HepG2 (cell line): ENCODE measurements around the gene IL6ST. TPM values are rescaled to one million over a fixed set of nuclear protein-coding genes. Genes with fewer than 3 reads are reported as not detected.

Experiments
- ATF1 ChIP-seq: IDR thresholded peaks from 2 replicates; pipeline ENCODE4 v1.6.1; 2016; ENCODE audit warnings: mild to moderate bottlenecking, control low read depth
- ATF7-NPFF ChIP-seq: sonication (generic); formaldehyde crosslinking; IDR thresholded peaks from 2 replicates; pipeline ENCODE4 v1.8.1; 2023; ENCODE audit warnings: mild to moderate bottlenecking, low read depth, missing genetic modification reagents, moderate library complexity
- ESRRA ChIP-seq: sonication (generic); formaldehyde crosslinking; IDR thresholded peaks from 2 replicates; pipeline ENCODE4 v1.5.1; 2020; ENCODE audit warnings: mild to moderate bottlenecking, low read depth, missing genetic modification reagents
- MATR3 ChIP-seq: sonication (generic); formaldehyde crosslinking; IDR thresholded peaks from 2 replicates; pipeline ENCODE4 v1.4.0; 2020; ENCODE audit warnings: missing genetic modification reagents
- MYNN ChIP-seq: sonication (generic); formaldehyde crosslinking; IDR thresholded peaks from 2 replicates; pipeline ENCODE4 v1.4.0; 2020; ENCODE audit warnings: mild to moderate bottlenecking, low read depth, missing genetic modification reagents
- NR2F6 ChIP-seq, 2 experiments: IDR thresholded peaks; 2 replicates each; pipeline ENCODE4 v1.6.1; 2016; ENCODE audit warnings: antibody characterized with exemption in 1 of 2, mild to moderate bottlenecking in 1 of 2
- PHF20 ChIP-seq: sonication (generic); formaldehyde crosslinking; IDR thresholded peaks from 2 replicates; pipeline ENCODE4 v1.5.0; 2020; ENCODE audit warnings: mild to moderate bottlenecking, missing genetic modification reagents
- POGZ ChIP-seq: sonication (generic); formaldehyde crosslinking; IDR thresholded peaks from 2 replicates; pipeline ENCODE4 v1.4.0; 2020; ENCODE audit warnings: mild to moderate bottlenecking, missing genetic modification reagents
- RARA ChIP-seq: IDR thresholded peaks from 2 replicates; pipeline ENCODE4 v1.6.1; 2016; ENCODE audit warnings: missing genetic modification reagents, missing compliant biosample characterization
- REL ChIP-seq: sonication (generic); formaldehyde crosslinking; conservative IDR thresholded peaks from 2 replicates; pipeline ENCODE4 v1.8.0; 2022; ENCODE audit warnings: mild to moderate bottlenecking, missing genetic modification reagents, moderate library complexity
- SIN3B ChIP-seq: fragments of 150-350 bp; IDR thresholded peaks from 2 replicates; pipeline ENCODE4 v1.6.1; 2014; ENCODE audit warnings: low read length
- SMYD3 ChIP-seq: sonication (generic); formaldehyde crosslinking; IDR thresholded peaks from 2 replicates; pipeline ENCODE4 v1.8.1; 2023; ENCODE audit warnings: mild to moderate bottlenecking, missing genetic modification reagents
- TBL1XR1 ChIP-seq: fragments of 150-350 bp; IDR thresholded peaks from 2 replicates; pipeline ENCODE4 v1.6.1; 2014; ENCODE audit warnings: borderline replicate concordance, low read length; ENCODE audit not compliant: partially characterized antibody
- TEAD2 ChIP-seq: sonication (generic); formaldehyde crosslinking; IDR thresholded peaks from 2 replicates; pipeline ENCODE4 v1.9.0; 2021; ENCODE audit warnings: missing genetic modification reagents
- TGIF2 ChIP-seq: IDR thresholded peaks from 2 replicates; pipeline ENCODE4 v1.6.1; 2016; ENCODE audit warnings: control low read depth, missing compliant biosample characterization
- WIZ ChIP-seq: sonication (generic); formaldehyde crosslinking; IDR thresholded peaks from 2 replicates; pipeline ENCODE4 v1.5.1; 2020; ENCODE audit warnings: mild to moderate bottlenecking, missing genetic modification reagents
- ZFP36 ChIP-seq: fragments of 150-350 bp; IDR thresholded peaks from 2 replicates; pipeline ENCODE4 v1.6.1; 2018; ENCODE audit warnings: borderline replicate concordance, low read length, low read depth; ENCODE audit not compliant: partially characterized antibody
- ZIK1 ChIP-seq: sonication (generic); formaldehyde crosslinking; IDR thresholded peaks from 2 replicates; pipeline ENCODE4 v1.5.0; 2020; ENCODE audit warnings: mild to moderate bottlenecking, low read depth, missing genetic modification reagents, borderline replicate concordance
- ZMAT3 ChIP-seq: sonication (generic); formaldehyde crosslinking; conservative IDR thresholded peaks from 2 replicates; pipeline ENCODE4 v1.7.0; 2021; ENCODE audit warnings: missing genetic modification reagents
- ZNF75D ChIP-seq: sonication (generic); formaldehyde crosslinking; IDR thresholded peaks from 2 replicates; pipeline ENCODE4 v1.8.1; 2023; ENCODE audit warnings: missing genetic modification reagents, mild to moderate bottlenecking, borderline replicate concordance
- ZNF788 ChIP-seq: sonication (generic); formaldehyde crosslinking; IDR thresholded peaks from 2 replicates; pipeline ENCODE4 v1.5.0; 2020; ENCODE audit warnings: mild to moderate bottlenecking, missing genetic modification reagents, borderline replicate concordance
- polyA plus RNA-seq, 8 experiments: library from polyadenylated mRNA; depleted of rRNA in 3 of 8; stranded (reverse) in 7 of 8; unstranded in 1 of 8; fragments of >200 nt; fragmentation: Illumina TruSeq in 4 of 8; extraction: Trizol in 4 of 8; gene quantifications; 2 replicates each; pipeline versions ENCODE4 v1.2.1 to v1.2.3, GENCODE V29; 2011 to 2016; ENCODE audit warnings: low read depth in 4 of 8, missing spikeins in 1 of 8, mixed read lengths in 1 of 8; ENCODE audit not compliant: insufficient read depth in 1 of 8
- total RNA-seq, 5 experiments: library from RNA; depleted of rRNA; stranded (reverse); fragments of >200 nt; fragmentation: Illumina TruSeq; extraction: Trizol; gene quantifications; 2 replicates each; pipeline ENCODE4 v1.2.3, GENCODE V29; 2016; ENCODE audit warnings: low read depth in 1 of 5
- TF ChIP-seq, protein P1 (sequence below): sonication (generic); formaldehyde crosslinking; IDR thresholded peaks from 2 replicates; pipeline ENCODE4 v1.8.0; 2022; ENCODE audit warnings: missing genetic modification reagents, mild to moderate bottlenecking, inconsistent platforms, borderline replicate concordance
- TF ChIP-seq, protein P2 (sequence below), 2 experiments: sonication (generic) in 1 of 2; formaldehyde crosslinking in 1 of 2; IDR thresholded peaks; 2 replicates each; pipeline versions ENCODE4 v1.5.1 to v1.6.1; 2011 to 2020; ENCODE audit warnings: borderline replicate concordance in 1 of 2, low read depth in 1 of 2, low read length in 1 of 2, mild to moderate bottlenecking in 1 of 2, missing genetic modification reagents in 1 of 2, moderate library complexity in 1 of 2
- TF ChIP-seq, protein P3 (sequence below): sonication (generic); formaldehyde crosslinking; IDR thresholded peaks from 2 replicates; pipeline ENCODE4 v1.8.1; 2022; ENCODE audit warnings: mild to moderate bottlenecking, missing genetic modification reagents
- TF ChIP-seq, protein P4 (sequence below): sonication (generic); formaldehyde crosslinking; IDR thresholded peaks from 2 replicates; pipeline ENCODE4 v1.5.0; 2020; ENCODE audit warnings: mild to moderate bottlenecking, missing genetic modification reagents

IL6ST gene
- total and polyA plus RNA-seq, 2 of the 13 experiments (the other 11 are each of a cell fraction or from before 2014, with no cell fraction given): 66.6 to 166 TPM

DNA sequence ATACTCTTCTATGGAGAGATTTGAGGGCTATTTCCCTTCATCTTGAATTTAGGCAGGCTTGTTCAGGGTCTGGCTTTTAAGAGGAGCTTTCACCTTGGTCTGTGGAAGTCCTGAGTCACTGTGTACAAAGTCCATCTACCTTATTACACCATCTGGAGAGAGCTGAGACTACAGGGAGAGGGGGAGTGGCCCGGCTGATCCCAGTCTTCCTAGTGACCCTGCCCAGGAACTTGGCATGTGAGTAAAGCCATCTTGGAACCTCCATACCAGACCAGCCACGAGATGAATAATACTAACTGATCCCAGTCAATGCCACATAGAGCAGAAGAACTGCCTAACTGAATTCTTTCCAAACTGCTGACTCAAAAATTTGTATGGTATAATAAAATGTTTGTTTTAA is 8.4 kb upstream of the IL6ST start (continued):
- TF ChIP-seq TEAD2 (CRISPR knock-in tag): no peak
- no peak for TF ChIP-seq WIZ (CRISPR knock-in tag)
- no peak for TF ChIP-seq MYNN (CRISPR knock-in tag)
- TF ChIP-seq ZNF75D: no peak
- 0 out of 2 replicates have a peak, but pooled peaks have one; percentile 47 for TF ChIP-seq SMYD3
- TF ChIP-seq RARA (CRISPR knock-in tag): peak; percentile 58
- no peak for TF ChIP-seq MATR3 (CRISPR knock-in tag)
- TF ChIP-seq POGZ (CRISPR knock-in tag): peak; percentile 89
- TF ChIP-seq REL (CRISPR knock-in tag): no peak
- TF ChIP-seq, protein P1, sequence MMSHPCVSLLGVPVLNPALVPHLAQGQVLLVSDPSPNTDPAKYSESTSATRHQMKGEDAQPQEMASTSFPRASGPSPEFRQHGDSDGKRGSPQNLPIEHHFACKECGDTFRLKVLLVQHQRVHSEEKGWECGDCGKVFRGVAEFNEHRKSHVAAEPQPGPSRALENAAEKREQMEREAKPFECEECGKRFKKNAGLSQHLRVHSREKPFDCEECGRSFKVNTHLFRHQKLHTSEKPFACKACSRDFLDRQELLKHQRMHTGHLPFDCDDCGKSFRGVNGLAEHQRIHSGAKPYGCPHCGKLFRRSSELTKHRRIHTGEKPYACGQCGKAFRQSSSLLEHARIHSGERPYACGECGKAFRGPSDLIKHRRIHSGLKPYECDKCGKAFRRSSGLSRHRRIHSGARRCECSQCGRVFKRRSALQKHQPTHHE: no peak
- TF ChIP-seq, protein P2, sequence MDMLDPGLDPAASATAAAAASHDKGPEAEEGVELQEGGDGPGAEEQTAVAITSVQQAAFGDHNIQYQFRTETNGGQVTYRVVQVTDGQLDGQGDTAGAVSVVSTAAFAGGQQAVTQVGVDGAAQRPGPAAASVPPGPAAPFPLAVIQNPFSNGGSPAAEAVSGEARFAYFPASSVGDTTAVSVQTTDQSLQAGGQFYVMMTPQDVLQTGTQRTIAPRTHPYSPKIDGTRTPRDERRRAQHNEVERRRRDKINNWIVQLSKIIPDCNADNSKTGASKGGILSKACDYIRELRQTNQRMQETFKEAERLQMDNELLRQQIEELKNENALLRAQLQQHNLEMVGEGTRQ (IDR thresholded peaks at IDR 0.05; ENCODE audit: low read depth, low read length): no peak
- TF ChIP-seq, protein P2 (CRISPR knock-in tag; IDR thresholded peaks at IDR 0.05; ENCODE audit: borderline replicate concordance): no peak
- TF ChIP-seq, protein P3, sequence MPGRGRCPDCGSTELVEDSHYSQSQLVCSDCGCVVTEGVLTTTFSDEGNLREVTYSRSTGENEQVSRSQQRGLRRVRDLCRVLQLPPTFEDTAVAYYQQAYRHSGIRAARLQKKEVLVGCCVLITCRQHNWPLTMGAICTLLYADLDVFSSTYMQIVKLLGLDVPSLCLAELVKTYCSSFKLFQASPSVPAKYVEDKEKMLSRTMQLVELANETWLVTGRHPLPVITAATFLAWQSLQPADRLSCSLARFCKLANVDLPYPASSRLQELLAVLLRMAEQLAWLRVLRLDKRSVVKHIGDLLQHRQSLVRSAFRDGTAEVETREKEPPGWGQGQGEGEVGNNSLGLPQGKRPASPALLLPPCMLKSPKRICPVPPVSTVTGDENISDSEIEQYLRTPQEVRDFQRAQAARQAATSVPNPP (CRISPR knock-in tag): no peak
- no peak for TF ChIP-seq ZFP36
- TF ChIP-seq ESRRA (CRISPR knock-in tag): no peak
- TF ChIP-seq, protein P4, sequence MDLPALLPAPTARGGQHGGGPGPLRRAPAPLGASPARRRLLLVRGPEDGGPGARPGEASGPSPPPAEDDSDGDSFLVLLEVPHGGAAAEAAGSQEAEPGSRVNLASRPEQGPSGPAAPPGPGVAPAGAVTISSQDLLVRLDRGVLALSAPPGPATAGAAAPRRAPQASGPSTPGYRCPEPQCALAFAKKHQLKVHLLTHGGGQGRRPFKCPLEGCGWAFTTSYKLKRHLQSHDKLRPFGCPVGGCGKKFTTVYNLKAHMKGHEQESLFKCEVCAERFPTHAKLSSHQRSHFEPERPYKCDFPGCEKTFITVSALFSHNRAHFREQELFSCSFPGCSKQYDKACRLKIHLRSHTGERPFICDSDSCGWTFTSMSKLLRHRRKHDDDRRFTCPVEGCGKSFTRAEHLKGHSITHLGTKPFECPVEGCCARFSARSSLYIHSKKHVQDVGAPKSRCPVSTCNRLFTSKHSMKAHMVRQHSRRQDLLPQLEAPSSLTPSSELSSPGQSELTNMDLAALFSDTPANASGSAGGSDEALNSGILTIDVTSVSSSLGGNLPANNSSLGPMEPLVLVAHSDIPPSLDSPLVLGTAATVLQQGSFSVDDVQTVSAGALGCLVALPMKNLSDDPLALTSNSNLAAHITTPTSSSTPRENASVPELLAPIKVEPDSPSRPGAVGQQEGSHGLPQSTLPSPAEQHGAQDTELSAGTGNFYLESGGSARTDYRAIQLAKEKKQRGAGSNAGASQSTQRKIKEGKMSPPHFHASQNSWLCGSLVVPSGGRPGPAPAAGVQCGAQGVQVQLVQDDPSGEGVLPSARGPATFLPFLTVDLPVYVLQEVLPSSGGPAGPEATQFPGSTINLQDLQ (CRISPR knock-in tag): no peak
- no peak for TF ChIP-seq SIN3B
- no peak for TF ChIP-seq PHF20 (CRISPR knock-in tag)
- no peak for TF ChIP-seq TBL1XR1
- TF ChIP-seq ATF1 (CRISPR knock-in tag): no peak
- TF ChIP-seq TGIF2 (CRISPR knock-in tag): no peak
- no peak for TF ChIP-seq ZIK1
- TF ChIP-seq ATF7-NPFF: no peak
- no peak for TF ChIP-seq ZNF788 (CRISPR knock-in tag)
- no peak for TF ChIP-seq NR2F6 (IDR thresholded peaks at IDR 0.05)
- peak; percentile 31; the same call in 1 of the 2 replicates for TF ChIP-seq NR2F6 (CRISPR knock-in tag; IDR thresholded peaks at IDR 0.05)
- no peak for TF ChIP-seq ZMAT3 (CRISPR knock-in tag)
